ENCODE data around the gene ENG. TPM values are rescaled to one million over a fixed set of nuclear protein-coding genes. Genes with fewer than 3 reads are reported as not detected.
A peak's percentile ranks its signal among the peaks of the same experiment; 100 is the strongest.

The ENG gene
- total RNA-seq, 3 donors from 2014 or later: 18.3 to 35.5 (median 34.8) TPM

DNA sequence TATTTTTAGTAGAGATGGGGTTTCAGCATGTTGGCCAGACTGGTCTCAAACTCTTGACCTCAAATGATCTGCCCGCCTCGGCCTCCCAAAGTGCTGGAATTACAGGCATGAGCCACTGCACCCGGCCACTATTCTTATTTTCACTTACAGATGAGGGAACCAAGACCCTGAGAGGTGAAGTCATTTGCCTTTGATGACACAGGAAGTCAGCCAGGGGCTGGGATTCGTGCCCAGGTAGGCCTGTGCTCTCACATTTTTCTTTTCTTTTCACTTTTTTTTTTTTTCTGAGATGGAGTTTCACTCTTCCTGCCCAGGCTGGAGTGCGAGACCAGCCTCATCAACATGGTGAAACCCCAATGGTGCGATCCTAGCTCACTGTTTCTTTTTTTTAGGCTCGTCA lies 22.2 kb downstream of the ENG start:
- ATAC-seq: no peak
- peaks cover 3% of the 10 kb centered on the region for H3K4me1 ChIP-seq (ENCODE audit: low read depth)
- H3K4me3 ChIP-seq: no peak overlapping the region

GRCh38 chr9:127829205-127829906 lies 25.1 kb downstream of the ENG start:
- H3K4me1 ChIP-seq (ENCODE audit: low read depth): no peaks in the 10 kb centered on the region
- ATAC-seq (no peak), DNase-seq (no peak)
- no peak overlapping the region for H3K4me3 ChIP-seq
- TF ChIP-seq, protein P1, sequence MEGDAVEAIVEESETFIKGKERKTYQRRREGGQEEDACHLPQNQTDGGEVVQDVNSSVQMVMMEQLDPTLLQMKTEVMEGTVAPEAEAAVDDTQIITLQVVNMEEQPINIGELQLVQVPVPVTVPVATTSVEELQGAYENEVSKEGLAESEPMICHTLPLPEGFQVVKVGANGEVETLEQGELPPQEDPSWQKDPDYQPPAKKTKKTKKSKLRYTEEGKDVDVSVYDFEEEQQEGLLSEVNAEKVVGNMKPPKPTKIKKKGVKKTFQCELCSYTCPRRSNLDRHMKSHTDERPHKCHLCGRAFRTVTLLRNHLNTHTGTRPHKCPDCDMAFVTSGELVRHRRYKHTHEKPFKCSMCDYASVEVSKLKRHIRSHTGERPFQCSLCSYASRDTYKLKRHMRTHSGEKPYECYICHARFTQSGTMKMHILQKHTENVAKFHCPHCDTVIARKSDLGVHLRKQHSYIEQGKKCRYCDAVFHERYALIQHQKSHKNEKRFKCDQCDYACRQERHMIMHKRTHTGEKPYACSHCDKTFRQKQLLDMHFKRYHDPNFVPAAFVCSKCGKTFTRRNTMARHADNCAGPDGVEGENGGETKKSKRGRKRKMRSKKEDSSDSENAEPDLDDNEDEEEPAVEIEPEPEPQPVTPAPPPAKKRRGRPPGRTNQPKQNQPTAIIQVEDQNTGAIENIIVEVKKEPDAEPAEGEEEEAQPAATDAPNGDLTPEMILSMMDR (IDR thresholded peaks at IDR 0.05): no peak
- intact Hi-C loops (cut with DNase I, micrococcal nuclease): no loop called here
- H3K36me3 ChIP-seq (ENCODE audit: low read depth): no peaks in the 10 kb centered on the region
- no peaks in the 10 kb centered on the region for H3K9me3 ChIP-seq

More for the DNA sequence above, 22.2 kb downstream of the ENG start:
- TF ChIP-seq, protein P1 (IDR thresholded peaks at IDR 0.05): no peak
- Histone ChIP-seq H3K9me3 (no peaks in the 10 kb centered on the region), H3K36me3 (ENCODE audit: low read depth) (no peaks in the 10 kb centered on the region)
- DNase-seq: no peak
- intact Hi-C loops (cut with DNase I, micrococcal nuclease): no loop called here

DNA sequence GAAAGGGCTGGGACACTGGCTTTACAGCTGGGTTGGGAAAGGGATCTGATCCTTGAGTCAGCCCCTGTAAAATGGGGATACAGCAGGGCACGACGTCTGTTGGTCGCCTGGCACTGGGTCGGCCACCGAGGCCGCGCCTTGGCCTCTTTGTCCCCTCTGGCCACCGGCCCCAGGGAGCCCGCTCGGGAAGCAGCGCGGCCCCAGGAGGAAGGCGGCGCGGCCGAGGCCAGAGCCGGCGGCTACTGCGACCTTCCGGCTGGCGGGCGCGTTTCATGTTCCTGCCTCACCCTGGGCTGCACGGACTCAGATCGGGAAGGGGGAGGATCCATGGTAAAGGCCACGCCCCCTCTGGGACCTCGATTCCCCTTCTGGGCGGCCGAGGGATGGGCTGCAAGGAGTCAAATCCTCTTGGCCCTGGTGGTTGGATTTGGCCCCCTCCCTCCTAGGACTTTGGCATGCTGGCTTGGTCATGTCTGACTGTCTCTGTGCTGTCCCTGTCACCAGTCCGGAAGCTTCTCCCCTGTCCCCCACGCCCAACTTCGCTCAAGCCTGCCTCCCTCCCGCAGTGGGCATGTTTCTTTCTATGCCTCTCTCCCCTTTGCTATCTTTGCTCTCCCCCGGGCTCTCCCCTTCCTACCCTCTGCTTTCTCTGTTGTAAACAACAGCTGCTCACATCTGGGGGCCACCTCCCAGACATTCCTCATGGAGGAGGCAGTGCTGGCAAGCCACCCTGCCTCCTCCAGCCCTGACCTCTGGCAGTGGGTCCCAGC lies 26.0 kb downstream of the ENG start:
- H3K9me3 ChIP-seq: no peaks in the 10 kb centered on the region
- H3K4me1 ChIP-seq (ENCODE audit: low read depth): no peaks in the 10 kb centered on the region
- DNase-seq: peak; percentile 83 to 86 (median 85)
- no peaks in the 10 kb centered on the region for H3K36me3 ChIP-seq (ENCODE audit: low read depth)
- H3K4me3 ChIP-seq: no peak overlapping the region
- TF ChIP-seq, protein P1 (IDR thresholded peaks at IDR 0.05): no peak
- peak; percentile 90 for ATAC-seq
- intact Hi-C loops (cut with DNase I, micrococcal nuclease): no loop called here

DNA sequence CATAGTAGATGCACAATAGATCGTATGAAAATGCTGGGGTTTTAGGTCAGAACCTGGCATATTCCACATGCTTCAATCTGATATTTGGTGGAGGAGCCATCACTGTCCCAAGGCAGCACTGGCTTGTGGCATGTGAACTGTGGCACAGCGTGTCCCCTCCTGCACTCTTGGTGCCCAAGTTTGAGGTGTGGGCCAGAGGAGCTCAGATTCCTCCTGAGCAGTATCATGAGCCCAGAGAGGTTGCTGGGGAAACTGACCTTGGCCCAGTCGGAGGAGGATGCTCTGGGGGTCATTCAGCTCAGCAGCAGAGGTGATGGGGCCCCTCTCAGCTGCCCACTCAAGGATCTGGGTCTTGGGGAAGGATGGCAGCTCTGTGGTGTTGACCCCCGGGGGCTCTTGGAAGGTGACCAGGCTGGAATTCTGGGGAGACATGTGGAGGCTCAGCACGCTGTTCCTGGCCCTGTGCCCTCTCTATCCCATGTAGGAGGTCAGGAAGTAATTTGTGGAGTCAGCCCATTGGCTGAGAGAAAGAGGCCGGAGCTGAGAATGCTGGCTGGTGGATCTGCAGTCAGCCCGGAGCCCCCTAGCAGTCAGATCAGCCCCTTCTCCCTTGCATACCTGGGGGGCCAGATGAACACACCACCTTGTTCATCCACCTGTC lies 28.1 kb downstream of the ENG start:
- no peaks in the 10 kb centered on the region for H3K4me1 ChIP-seq (ENCODE audit: low read depth)
- intact Hi-C loops (cut with DNase I, micrococcal nuclease): no loop called here
- no peak overlapping the region for H3K4me3 ChIP-seq
- H3K36me3 ChIP-seq (ENCODE audit: low read depth): no peaks in the 10 kb centered on the region
- DNase-seq (no peak), ATAC-seq (no peak)
- H3K9me3 ChIP-seq: no peaks in the 10 kb centered on the region
- TF ChIP-seq, protein P1 (IDR thresholded peaks at IDR 0.05): no peak

- Histone ChIP-seq H3K4me3 (no peak overlapping the region), H3K9me3 (no peaks in the 10 kb centered on the region), H3K36me3 (ENCODE audit: low read depth) (no peaks in the 10 kb centered on the region), H3K4me1 (ENCODE audit: low read depth) (no peaks in the 10 kb centered on the region)
- TF ChIP-seq, protein P1 (IDR thresholded peaks at IDR 0.05): peak; percentile 10
- ATAC-seq (peak; percentile 67), DNase-seq (peak in 2 of 3 donors; percentile 70 to 73)
- intact Hi-C loops (cut with DNase I, micrococcal nuclease): no loop called here
These were observed 29.0 kb downstream of the ENG start for GRCh38 chr9:127825319-127826051.

Data from mucosa of descending colon (tissue), 3 donors.